ENCODE measurements around the gene VPS13D.
"Not testable (repeated sequence)": the region's sequence is repeated elsewhere in the genome, so short reads cannot be mapped to it uniquely, and the experiment has no call there.

Gene VPS13D

DNA sequence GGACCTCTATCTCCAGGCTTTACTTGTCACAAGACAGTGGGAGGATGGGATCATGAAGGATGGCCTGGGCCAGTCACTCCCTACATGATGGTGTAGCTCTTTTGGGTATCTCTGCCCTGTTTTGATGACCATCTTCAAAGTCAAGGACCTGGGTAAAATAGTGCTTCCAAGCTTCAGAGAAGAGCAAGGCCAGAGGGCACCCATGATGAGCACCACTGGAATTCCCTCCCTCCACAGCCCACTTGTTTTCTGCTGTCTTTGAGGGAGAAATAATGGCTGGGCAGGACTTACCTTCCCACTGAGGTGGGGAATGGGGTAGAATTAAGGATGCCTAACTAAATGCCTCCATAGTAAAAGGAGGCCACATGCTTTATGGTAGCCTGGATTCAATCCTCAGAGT, 222.4 kb downstream of the VPS13D start:
- Histone ChIP-seq H3K36me3 (ENCODE audit: insufficient read depth, low read length) (no peaks in the 10 kb centered on the region; the same call in 1 of the 2 replicates), H3K27ac (no peak overlapping the region)
- TF ChIP-seq FOXP2 (optimal IDR thresholded peaks at IDR 0.05; ENCODE audit: control extremely low read depth, extremely low read length, insufficient read depth) = no peak

DNA sequence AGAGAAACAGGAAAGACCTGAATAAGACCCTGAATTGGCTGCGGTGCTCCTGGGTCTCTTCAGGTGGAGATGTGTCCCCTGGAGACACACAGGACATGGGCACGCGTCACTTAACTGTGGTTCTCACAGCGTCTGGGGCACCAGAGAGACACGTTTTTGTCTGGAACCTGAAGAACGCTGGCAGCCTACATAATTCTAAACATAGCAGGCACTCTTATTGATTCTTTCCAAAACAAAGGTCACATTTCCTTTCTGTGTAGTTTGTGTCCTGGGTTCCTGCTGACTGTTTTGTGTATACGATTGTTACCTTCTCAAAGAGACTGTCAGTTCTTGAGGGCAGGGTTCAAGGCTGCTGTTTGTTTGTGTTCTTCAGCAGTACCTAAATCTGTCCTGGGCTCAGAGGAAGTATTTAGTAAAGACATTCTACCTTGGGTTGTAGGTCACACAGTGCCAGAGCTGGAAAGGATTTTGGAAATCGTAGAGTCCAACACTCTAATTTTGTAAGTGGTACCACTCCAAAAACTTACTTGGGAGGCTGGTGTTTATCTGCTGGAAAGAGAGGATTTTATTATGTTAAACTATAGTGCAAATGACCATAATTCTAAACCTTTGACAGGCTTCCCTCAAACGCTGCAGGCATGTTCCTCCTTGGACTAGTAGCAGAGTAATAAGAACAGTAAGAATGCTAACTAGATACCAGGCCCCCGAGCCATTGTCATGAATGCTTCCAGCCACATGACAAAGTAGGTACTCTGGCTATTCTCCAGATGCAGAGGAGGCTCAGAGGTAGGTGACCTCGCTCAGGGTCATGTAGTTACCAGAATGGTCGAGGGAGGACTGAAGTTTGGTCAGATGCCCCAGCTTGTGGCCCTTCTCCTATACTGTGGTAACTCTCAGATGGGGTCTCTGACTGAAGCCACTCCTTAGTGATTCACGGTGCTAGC, 223.8 kb downstream of the VPS13D start:
- Histone ChIP-seq H3K36me3 (ENCODE audit: insufficient read depth, low read length) (no peaks in the 10 kb centered on the region; the same call in 1 of the 2 replicates), H3K4me3 (no peak overlapping the region), H3K27ac (no peak overlapping the region), H3K9ac (ENCODE audit: insufficient read length) (no peak overlapping the region), H3K9me3 (ENCODE audit: low read depth, low read length) (no peaks in the 10 kb centered on the region)
- no peak for DNase-seq (ENCODE audit: low read depth, low spot score)
- TF ChIP-seq EZH2 (IDR thresholded peaks at IDR 0.05) = no peak
- TF ChIP-seq POLR2AphosphoS5 (IDR thresholded peaks at IDR 0.05; ENCODE audit: borderline replicate concordance, low read depth, low read length) = no peak
- TF ChIP-seq FOXP2 (optimal IDR thresholded peaks at IDR 0.05; ENCODE audit: control extremely low read depth, extremely low read length, insufficient read depth) = no peak

More for the DNA sequence above, 222.4 kb downstream of the VPS13D start:
- no peak for DNase-seq (ENCODE audit: low read depth, low spot score)
- no peaks in the 10 kb centered on the region for H3K9me3 ChIP-seq (ENCODE audit: low read depth, low read length)
- no peak overlapping the region for H3K4me3 ChIP-seq
- no peak overlapping the region for H3K9ac ChIP-seq (ENCODE audit: insufficient read length)

DNA sequence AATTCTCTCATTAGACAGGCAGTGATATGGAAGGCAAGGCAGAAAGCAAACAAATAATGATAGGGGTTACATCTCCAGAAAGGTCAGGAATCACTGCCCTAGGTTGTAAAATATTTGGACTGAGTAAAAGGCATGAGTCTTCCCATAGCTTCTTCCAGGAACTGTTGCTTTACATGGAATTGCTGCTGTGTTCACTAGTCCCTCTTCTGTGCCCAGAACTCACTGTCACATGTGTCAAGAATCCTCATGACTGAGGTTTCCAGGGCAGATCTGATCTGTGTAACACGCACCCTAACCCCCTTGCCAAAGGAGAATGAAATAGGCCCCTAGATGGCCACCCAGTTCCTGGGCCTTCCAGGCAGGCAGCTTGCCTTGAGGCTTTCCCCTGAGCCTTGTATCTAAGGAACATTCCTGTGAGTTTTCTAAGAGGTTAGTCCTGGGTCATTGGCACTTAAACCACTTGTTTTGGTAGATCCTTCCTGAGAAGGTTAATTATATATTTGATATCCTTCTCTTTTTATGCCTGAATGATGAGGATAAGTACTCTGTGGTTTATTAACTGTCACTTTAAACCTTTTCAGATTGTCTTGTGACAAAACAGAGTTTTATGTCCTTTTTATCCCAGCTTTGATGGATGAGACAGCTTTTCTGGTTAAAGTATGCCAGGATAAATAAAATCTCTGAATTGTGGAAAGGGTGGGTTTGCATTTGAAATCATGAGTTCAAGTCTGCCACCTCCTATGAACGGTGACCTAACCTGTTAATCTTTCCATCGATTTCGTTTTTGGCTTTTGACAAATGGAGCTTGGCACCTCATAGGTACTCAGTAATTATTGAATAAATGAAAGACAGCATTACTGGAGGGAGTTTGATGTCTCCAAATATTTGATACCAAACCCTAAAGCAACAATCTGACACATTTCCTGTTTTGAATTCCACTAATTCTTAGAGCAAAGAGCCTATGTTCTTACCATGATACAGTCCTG, 224.9 kb downstream of the VPS13D start:
- Histone ChIP-seq H3K9ac (ENCODE audit: insufficient read length) (no peak overlapping the region), H3K4me3 (no peak overlapping the region), H3K27ac (no peak overlapping the region), H3K9me3 (ENCODE audit: low read depth, low read length) (no peaks in the 10 kb centered on the region), H3K36me3 (ENCODE audit: insufficient read depth, low read length) (no peaks in the 10 kb centered on the region; the same call in 1 of the 2 replicates)
- TF ChIP-seq EZH2 (IDR thresholded peaks at IDR 0.05) (no peak), POLR2AphosphoS5 (IDR thresholded peaks at IDR 0.05; ENCODE audit: borderline replicate concordance, low read depth, low read length) (no peak), FOXP2 (optimal IDR thresholded peaks at IDR 0.05; ENCODE audit: control extremely low read depth, extremely low read length, insufficient read depth) (no peak)
- no peak for DNase-seq (ENCODE audit: low read depth, low spot score)

DNA sequence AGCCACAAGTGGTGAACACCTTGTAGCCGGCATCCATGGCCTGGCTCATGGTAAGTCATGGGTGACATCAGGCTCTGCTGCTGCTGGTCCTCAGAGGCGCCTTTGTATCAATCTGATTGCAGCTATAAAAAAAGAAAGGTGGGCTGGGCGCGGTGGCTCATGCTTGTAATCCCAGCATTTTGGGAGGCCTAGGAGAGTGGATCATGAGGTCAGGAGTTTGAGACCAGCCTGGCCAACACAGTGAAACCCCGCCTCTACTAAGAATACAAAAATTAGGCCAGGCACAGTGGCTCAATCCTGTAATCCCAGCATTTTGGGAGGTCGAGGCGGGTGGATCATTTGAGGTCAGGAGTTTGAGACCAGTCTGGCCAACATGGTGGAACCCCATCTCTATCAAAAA, 226.3 kb downstream of the VPS13D start:
- not testable (repeated sequence) for H3K9ac ChIP-seq (ENCODE audit: insufficient read length); H3K27ac ChIP-seq; H3K9me3 ChIP-seq (ENCODE audit: low read depth, low read length); H3K36me3 ChIP-seq (ENCODE audit: insufficient read depth, low read length); H3K4me3 ChIP-seq; DNase-seq (ENCODE audit: low read depth, low spot score)

DNA sequence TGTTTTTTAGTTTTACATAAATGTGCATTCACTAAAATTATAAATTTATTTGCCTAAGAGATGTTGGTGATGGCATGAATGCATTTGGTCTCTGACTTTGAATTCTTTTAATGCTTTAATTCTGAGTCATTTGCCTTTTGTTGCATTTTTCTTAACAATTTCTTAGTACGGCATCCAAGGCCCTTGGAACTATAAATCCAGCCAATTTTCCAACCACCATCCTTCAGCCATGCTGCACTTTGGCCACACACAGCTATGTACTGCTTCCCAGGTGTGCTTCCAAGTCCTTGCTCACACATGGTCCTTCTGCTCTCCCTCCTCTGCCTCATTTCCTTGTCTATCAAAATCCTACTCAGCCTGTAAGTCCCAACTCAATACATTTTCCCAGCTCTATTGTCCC, 227.1 kb downstream of the VPS13D start:
- H3K9me3 ChIP-seq (ENCODE audit: low read depth, low read length) = no peaks in the 10 kb centered on the region
- H3K9ac ChIP-seq (ENCODE audit: insufficient read length) = no peak overlapping the region
- H3K27ac ChIP-seq = no peak overlapping the region
- DNase-seq (ENCODE audit: low read depth, low spot score) = no peak
- H3K4me3 ChIP-seq = no peak overlapping the region
- H3K36me3 ChIP-seq (ENCODE audit: insufficient read depth, low read length) = no peaks in the 10 kb centered on the region; the same call in 1 of the 2 replicates
- TF ChIP-seq FOXP2 (optimal IDR thresholded peaks at IDR 0.05; ENCODE audit: control extremely low read depth, extremely low read length, insufficient read depth) (no peak), EZH2 (IDR thresholded peaks at IDR 0.05) (no peak), POLR2AphosphoS5 (IDR thresholded peaks at IDR 0.05; ENCODE audit: borderline replicate concordance, low read depth, low read length) (no peak)

DNA sequence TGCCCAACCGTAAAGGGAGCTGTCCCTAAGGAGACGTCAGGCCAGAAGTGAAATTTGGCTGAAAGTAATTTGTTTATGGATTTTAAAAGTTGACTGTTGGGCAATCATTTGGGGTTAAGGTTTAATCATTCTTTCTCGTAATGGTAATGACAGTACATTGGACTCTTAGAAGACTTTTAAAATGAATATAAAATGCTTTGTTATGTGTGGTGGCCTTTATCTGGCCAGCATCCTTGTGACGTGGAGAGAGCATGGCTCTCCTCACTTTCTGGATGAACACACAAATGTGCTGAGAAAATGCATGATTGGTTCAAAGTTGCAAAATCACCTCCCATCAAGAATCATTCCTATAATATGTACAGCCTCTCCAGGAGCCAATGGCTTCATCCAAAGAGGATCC, 227.9 kb downstream of the VPS13D start:
- no peak overlapping the region for H3K27ac ChIP-seq
- H3K9ac ChIP-seq (ENCODE audit: insufficient read length) = no peak overlapping the region
- H3K36me3 ChIP-seq (ENCODE audit: insufficient read depth, low read length) = no peaks in the 10 kb centered on the region; the same call in 1 of the 2 replicates
- DNase-seq (ENCODE audit: low read depth, low spot score) = no peak
- H3K9me3 ChIP-seq (ENCODE audit: low read depth, low read length) = no peaks in the 10 kb centered on the region
- no peak for TF ChIP-seq EZH2 (IDR thresholded peaks at IDR 0.05)
- TF ChIP-seq POLR2AphosphoS5 (IDR thresholded peaks at IDR 0.05; ENCODE audit: borderline replicate concordance, low read depth, low read length) = no peak
- no peak for TF ChIP-seq FOXP2 (optimal IDR thresholded peaks at IDR 0.05; ENCODE audit: control extremely low read depth, extremely low read length, insufficient read depth)
- no peak overlapping the region for H3K4me3 ChIP-seq

DNA sequence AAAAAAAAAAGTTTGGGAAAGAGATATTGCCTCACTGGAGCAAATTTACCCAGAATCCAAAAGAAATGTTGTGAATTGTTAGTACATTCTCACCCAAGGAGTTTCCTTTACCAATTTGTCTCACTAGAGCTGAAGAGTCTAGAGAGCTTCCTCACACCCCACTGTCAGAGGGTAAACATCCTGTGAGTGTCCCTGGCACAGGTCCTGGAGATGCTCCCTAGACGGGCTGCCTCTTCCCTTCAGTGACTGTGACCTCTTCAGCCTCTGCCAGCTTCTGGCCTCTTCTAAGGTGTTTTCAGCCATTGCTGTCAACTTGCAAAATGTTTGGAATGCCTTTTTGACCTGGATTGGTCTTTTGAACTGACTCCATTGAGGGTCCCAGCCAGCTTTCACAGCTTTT, 228.7 kb downstream of the VPS13D start:
- Histone ChIP-seq H3K4me3 (no peak overlapping the region), H3K36me3 (ENCODE audit: insufficient read depth, low read length) (no peaks in the 10 kb centered on the region; the same call in 1 of the 2 replicates), H3K27ac (no peak overlapping the region), H3K9me3 (ENCODE audit: low read depth, low read length) (no peaks in the 10 kb centered on the region), H3K9ac (ENCODE audit: insufficient read length) (no peak overlapping the region)
- TF ChIP-seq POLR2AphosphoS5 (IDR thresholded peaks at IDR 0.05; ENCODE audit: borderline replicate concordance, low read depth, low read length) (no peak), EZH2 (IDR thresholded peaks at IDR 0.05) (no peak), FOXP2 (optimal IDR thresholded peaks at IDR 0.05; ENCODE audit: control extremely low read depth, extremely low read length, insufficient read depth) (no peak)
- DNase-seq (ENCODE audit: low read depth, low spot score) = no peak

DNA sequence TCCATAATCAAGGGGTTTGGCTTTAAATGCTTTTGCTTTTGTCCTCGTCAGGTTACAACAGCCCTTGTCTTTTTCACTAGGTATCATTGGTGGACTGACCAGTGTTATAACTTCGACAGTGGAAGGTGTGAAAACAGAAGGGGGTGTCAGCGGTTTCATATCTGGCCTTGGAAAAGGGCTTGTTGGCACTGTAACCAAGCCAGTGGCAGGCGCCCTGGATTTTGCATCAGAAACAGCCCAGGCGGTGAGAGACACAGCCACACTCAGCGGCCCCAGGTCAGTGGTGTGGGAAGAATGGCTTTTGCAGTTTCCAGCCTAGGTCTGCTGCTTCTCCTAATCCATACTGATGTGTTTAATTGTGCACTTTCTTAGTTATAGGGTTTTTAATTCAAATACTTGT, 230.3 kb downstream of the VPS13D start:
- TF ChIP-seq EZH2 (IDR thresholded peaks at IDR 0.05) = no peak
- TF ChIP-seq POLR2AphosphoS5 (IDR thresholded peaks at IDR 0.05; ENCODE audit: borderline replicate concordance, low read depth, low read length) = no peak
- TF ChIP-seq FOXP2 (optimal IDR thresholded peaks at IDR 0.05; ENCODE audit: control extremely low read depth, extremely low read length, insufficient read depth) = no peak
- no peak overlapping the region for H3K4me3 ChIP-seq
- no peak for DNase-seq (ENCODE audit: low read depth, low spot score)
- no peaks in the 10 kb centered on the region; the same call in 1 of the 2 replicates for H3K36me3 ChIP-seq (ENCODE audit: insufficient read depth, low read length)
- no peak overlapping the region for H3K27ac ChIP-seq
- no peak overlapping the region for H3K9ac ChIP-seq (ENCODE audit: insufficient read length)
- no peaks in the 10 kb centered on the region for H3K9me3 ChIP-seq (ENCODE audit: low read depth, low read length)

Data from SK-N-MC (cell line).